ENCODE results near the gene EEF1B2. TPM values are rescaled to one million over a fixed set of nuclear protein-coding genes. Genes with fewer than 3 reads are reported as not detected.
"Not testable (repeated sequence)": the region's sequence is repeated elsewhere in the genome, so short reads cannot be mapped to it uniquely, and the experiment has no call there.

The EEF1B2 gene
- total and polyA plus RNA-seq, 4 donors = 367 to 1,663 (median 565) TPM

DNA sequence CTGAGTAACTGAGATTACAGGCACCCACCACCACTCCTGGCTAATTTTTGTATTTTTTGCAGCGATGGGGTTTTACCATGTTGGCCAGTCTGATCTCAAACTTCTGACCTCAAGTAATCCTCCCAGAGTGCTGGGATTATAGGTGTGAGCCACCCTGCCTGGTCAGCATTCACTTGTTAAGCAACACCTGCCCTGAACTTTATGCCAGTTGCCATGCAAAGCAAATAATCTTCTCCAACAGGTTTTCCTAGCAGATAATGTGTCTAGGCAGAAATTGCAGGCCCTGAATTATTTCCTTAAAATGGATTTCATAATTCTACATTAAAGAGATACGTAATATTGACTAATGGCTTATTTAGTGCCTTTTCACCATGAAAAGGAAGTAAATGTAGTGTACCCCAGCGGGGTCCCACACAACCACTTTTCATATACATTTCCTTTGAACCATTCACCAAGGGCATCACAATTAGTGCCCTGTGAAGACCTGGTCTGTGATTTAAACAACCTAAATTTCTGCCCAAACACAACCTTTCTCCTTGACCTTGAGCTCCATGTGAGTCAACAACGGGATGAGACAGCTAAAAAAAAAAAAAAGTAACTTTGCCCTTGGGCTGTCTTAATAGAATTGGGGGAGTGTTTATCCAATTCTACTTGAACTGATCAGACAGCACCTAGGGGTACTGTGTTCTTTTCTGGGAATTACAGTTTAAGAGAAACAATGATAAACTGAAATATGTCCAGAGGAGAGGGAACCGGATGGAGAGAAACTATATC is 41.6 kb downstream of the EEF1B2 start:
- H3K9me3 ChIP-seq (ENCODE audit: control insufficient read depth, low read length) = no peaks in the 10 kb centered on the region
- H3K27ac ChIP-seq (ENCODE audit: low read depth in 1 of 2, low read length in 2 of 2) = no peak overlapping the region
- no peaks in the 10 kb centered on the region for H3K36me3 ChIP-seq (ENCODE audit: control insufficient read depth in 1 of 2, insufficient read depth in 2 of 2, low read length in 1 of 2)
- intact Hi-C loops (cut with DNase I) = no loop called here
- H3K4me1 ChIP-seq (ENCODE audit: control insufficient read depth in 1 of 2, insufficient read depth in 2 of 2, low read length in 2 of 2) = no peaks in the 10 kb centered on the region
- no peaks in the 10 kb centered on the region for H3K27me3 ChIP-seq (ENCODE audit: control insufficient read depth in 1 of 2, insufficient read depth in 2 of 2, low read length in 1 of 2)
- H3K4me3 ChIP-seq (ENCODE audit: low read length in 2 of 2) = no peak overlapping the region
- no peak for DNase-seq
- 68% methylated on average over 5 of the region's 5 CpGs for WGBS, 2 donors
- ATAC-seq (ENCODE audit: low FRiP score) = no peak

GRCh38 chr2:206202446-206202845 is 42.8 kb downstream of the EEF1B2 start:
- H3K4me1 ChIP-seq (ENCODE audit: control insufficient read depth in 1 of 2, insufficient read depth in 2 of 2, low read length in 2 of 2) = no peaks in the 10 kb centered on the region

DNA sequence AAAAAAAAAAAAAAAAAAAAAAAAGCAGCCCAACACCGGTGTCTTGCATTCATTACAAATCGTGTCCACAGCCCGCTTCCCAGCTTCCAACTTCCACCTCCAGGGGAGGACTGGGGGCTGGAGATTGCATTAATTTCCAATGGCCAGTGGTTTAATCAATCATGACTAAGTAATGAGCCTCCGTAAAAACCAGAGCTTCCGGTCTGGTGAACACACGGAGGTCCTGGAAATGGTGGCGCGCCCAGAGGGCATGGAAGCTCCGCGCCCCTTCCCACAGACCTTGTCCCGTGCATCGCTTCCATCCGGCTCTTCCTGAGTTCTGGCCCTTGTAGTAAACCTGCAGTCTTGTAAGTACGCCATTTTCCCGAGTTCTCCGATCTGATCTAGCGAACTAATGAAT is 43.6 kb downstream of the EEF1B2 start:
- Histone ChIP-seq H3K36me3 (ENCODE audit: control insufficient read depth in 1 of 2, insufficient read depth in 2 of 2, low read length in 1 of 2) (no peaks in the 10 kb centered on the region), H3K27me3 (ENCODE audit: control insufficient read depth in 1 of 2, insufficient read depth in 2 of 2, low read length in 1 of 2) (no peaks in the 10 kb centered on the region), H3K27ac (ENCODE audit: low read depth in 1 of 2, low read length in 2 of 2) (no peak overlapping the region), H3K4me3 (ENCODE audit: low read length in 2 of 2) (no peak overlapping the region), H3K9me3 (ENCODE audit: control insufficient read depth, low read length) (no peaks in the 10 kb centered on the region), H3K4me1 (ENCODE audit: control insufficient read depth in 1 of 2, insufficient read depth in 2 of 2, low read length in 2 of 2) (no peaks in the 10 kb centered on the region)
- 94 to 96% methylated on average over 17 of the region's 17 CpGs for WGBS, 2 donors
- ATAC-seq (ENCODE audit: low FRiP score) (no peak), DNase-seq (no peak)
- intact Hi-C loops (cut with DNase I) = no loop called here

More at GRCh38 chr2:206202446-206202845, 42.8 kb downstream of the EEF1B2 start:
- Histone ChIP-seq H3K27me3 (ENCODE audit: control insufficient read depth in 1 of 2, insufficient read depth in 2 of 2, low read length in 1 of 2) (no peaks in the 10 kb centered on the region), H3K9me3 (ENCODE audit: control insufficient read depth, low read length) (no peaks in the 10 kb centered on the region), H3K36me3 (ENCODE audit: control insufficient read depth in 1 of 2, insufficient read depth in 2 of 2, low read length in 1 of 2) (no peaks in the 10 kb centered on the region), H3K4me3 (ENCODE audit: low read length in 2 of 2) (no peak overlapping the region), H3K27ac (ENCODE audit: low read depth in 1 of 2, low read length in 2 of 2) (no peak overlapping the region)
- intact Hi-C loops (cut with DNase I) = no loop called here
- 77 to 83% methylated on average over 15 to 16 of the region's 16 CpGs for WGBS, 2 donors
- ATAC-seq (ENCODE audit: low FRiP score) = no peak
- no peak for DNase-seq

- ATAC-seq (ENCODE audit: low FRiP score) = no peak
- Histone ChIP-seq H3K9me3 (ENCODE audit: control insufficient read depth, low read length) (no peaks in the 10 kb centered on the region), H3K27ac (ENCODE audit: low read depth in 1 of 2, low read length in 2 of 2) (no peak overlapping the region), H3K27me3 (ENCODE audit: control insufficient read depth in 1 of 2, insufficient read depth in 2 of 2, low read length in 1 of 2) (no peaks in the 10 kb centered on the region), H3K36me3 (ENCODE audit: control insufficient read depth in 1 of 2, insufficient read depth in 2 of 2, low read length in 1 of 2) (no peaks in the 10 kb centered on the region), H3K4me3 (ENCODE audit: low read length in 2 of 2) (no peak overlapping the region), H3K4me1 (ENCODE audit: control insufficient read depth in 1 of 2, insufficient read depth in 2 of 2, low read length in 2 of 2) (no peaks in the 10 kb centered on the region)
- intact Hi-C loops (cut with DNase I) = no loop called here
- no peak for DNase-seq
- WGBS, 2 donors = 30 to 35% methylated on average over 3 of the region's 3 CpGs
Measured at GRCh38 chr2:206204710-206205109, 45.0 kb downstream of the EEF1B2 start.

DNA sequence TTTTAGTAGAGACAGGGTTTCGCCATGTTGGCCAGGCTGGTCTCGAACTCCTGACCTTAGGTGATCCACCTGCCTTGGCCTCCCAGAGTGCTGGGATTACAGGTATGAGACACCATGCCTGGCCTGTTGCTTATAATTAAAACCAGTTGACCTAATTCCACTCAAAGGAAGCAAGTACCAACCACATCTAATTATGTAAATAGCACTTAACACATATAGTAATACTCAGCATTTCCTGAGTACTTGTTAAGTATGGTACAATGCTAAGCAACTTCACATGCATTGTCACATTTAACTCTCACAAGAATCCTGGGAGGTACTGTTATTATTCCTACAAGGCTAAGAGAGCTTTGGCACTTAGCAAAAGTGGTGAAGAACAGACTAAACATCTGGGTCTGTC is 47.6 kb downstream of the EEF1B2 start:
- H3K4me3 ChIP-seq (ENCODE audit: low read length in 2 of 2); DNase-seq; H3K27me3 ChIP-seq (ENCODE audit: control insufficient read depth in 1 of 2, insufficient read depth in 2 of 2, low read length in 1 of 2); ATAC-seq (ENCODE audit: low FRiP score); H3K27ac ChIP-seq (ENCODE audit: low read depth in 1 of 2, low read length in 2 of 2); H3K9me3 ChIP-seq (ENCODE audit: control insufficient read depth, low read length); intact Hi-C loops (cut with DNase I); H3K4me1 ChIP-seq (ENCODE audit: control insufficient read depth in 1 of 2, insufficient read depth in 2 of 2, low read length in 2 of 2); H3K36me3 ChIP-seq (ENCODE audit: control insufficient read depth in 1 of 2, insufficient read depth in 2 of 2, low read length in 1 of 2): not testable (repeated sequence)
- 94% methylated on average over 2 of the region's 2 CpGs for WGBS, 2 donors

- DNase-seq (no peak), ATAC-seq (ENCODE audit: low FRiP score) (no peak)
- no peak overlapping the region for H3K4me3 ChIP-seq (ENCODE audit: low read length in 2 of 2)
- intact Hi-C loops (cut with DNase I) = no loop called here
- H3K27ac ChIP-seq (ENCODE audit: low read depth in 1 of 2, low read length in 2 of 2) = no peak overlapping the region
- H3K9me3 ChIP-seq (ENCODE audit: control insufficient read depth, low read length) = no peaks in the 10 kb centered on the region
- no peaks in the 10 kb centered on the region for H3K27me3 ChIP-seq (ENCODE audit: control insufficient read depth in 1 of 2, insufficient read depth in 2 of 2, low read length in 1 of 2)
- H3K4me1 ChIP-seq (ENCODE audit: control insufficient read depth in 1 of 2, insufficient read depth in 2 of 2, low read length in 2 of 2) = no peaks in the 10 kb centered on the region
- H3K36me3 ChIP-seq (ENCODE audit: control insufficient read depth in 1 of 2, insufficient read depth in 2 of 2, low read length in 1 of 2) = no peaks in the 10 kb centered on the region
- WGBS, 2 donors = 88 to 91% methylated on average over 7 of the region's 7 CpGs
Measured at GRCh38 chr2:206208900-206209299, 49.2 kb downstream of the EEF1B2 start.

DNA sequence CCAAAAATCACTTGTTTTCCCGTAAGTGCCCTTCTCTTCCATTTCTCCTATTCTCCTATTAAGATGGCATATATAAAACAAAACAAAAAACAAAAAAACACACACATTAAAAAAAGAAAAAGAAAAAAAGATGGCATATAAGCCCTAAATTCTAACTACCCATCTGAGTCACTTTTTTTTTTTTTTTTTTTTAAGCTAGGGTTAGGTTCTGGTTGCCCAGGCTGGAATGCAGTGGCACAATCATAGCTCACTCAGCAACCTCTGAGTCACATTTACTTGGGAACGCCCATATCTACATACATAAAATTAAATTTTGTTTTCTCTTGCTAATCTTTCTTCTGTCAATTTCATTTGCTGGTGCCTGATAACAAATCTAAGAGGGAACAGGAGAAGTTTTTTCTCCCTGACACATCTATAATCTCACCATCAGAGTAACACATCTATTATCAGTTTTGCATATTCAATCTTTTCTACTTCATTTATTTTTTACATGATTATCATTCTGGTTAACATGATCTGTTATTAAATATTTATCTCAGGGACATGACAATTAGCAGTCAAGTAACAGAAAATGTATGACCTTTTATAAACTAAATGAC is 52.1 kb downstream of the EEF1B2 start:
- intact Hi-C loops (cut with DNase I) = no loop called here
- 68 to 70% methylated on average over 2 of the region's 2 CpGs for WGBS, 2 donors
- Histone ChIP-seq H3K9me3 (ENCODE audit: control insufficient read depth, low read length) (no peaks in the 10 kb centered on the region), H3K36me3 (ENCODE audit: control insufficient read depth in 1 of 2, insufficient read depth in 2 of 2, low read length in 1 of 2) (no peaks in the 10 kb centered on the region), H3K27ac (ENCODE audit: low read depth in 1 of 2, low read length in 2 of 2) (no peak overlapping the region), H3K27me3 (ENCODE audit: control insufficient read depth in 1 of 2, insufficient read depth in 2 of 2, low read length in 1 of 2) (no peaks in the 10 kb centered on the region), H3K4me3 (ENCODE audit: low read length in 2 of 2) (no peak overlapping the region), H3K4me1 (ENCODE audit: control insufficient read depth in 1 of 2, insufficient read depth in 2 of 2, low read length in 2 of 2) (no peaks in the 10 kb centered on the region)
- no peak for ATAC-seq (ENCODE audit: low FRiP score)
- DNase-seq = no peak

All from aorta (tissue), 5 donors.